Mucosa of stomach (tissue), 1 donor: ENCODE measurements around the gene SERPINB6.
"Not testable (repeated sequence)": the region's sequence is repeated elsewhere in the genome, so short reads cannot be mapped to it uniquely, and the experiment has no call there.

Source experiments
- H3K27me3 ChIP-seq: one replicate; pipeline ENCODE4 v1.7.0; 2013; ENCODE audit warnings: mild to moderate bottlenecking, low read length; ENCODE audit not compliant: control insufficient read depth, insufficient read depth
- H3K36me3 ChIP-seq: one replicate; pipeline ENCODE4 v1.7.0; 2013; ENCODE audit warnings: low read length; ENCODE audit not compliant: control insufficient read depth, insufficient read depth
- H3K4me1 ChIP-seq: one replicate; pipeline ENCODE4 v1.7.0; 2013; ENCODE audit warnings: mild to moderate bottlenecking, low read length; ENCODE audit not compliant: control insufficient read depth, insufficient read depth
- H3K4me3 ChIP-seq: one replicate; pipeline ENCODE4 v1.7.0; 2013; ENCODE audit warnings: low read length
- H3K9ac ChIP-seq: one replicate; pipeline ENCODE4 v1.7.0; 2013; ENCODE audit warnings: mild to moderate bottlenecking, low read length, moderate library complexity
- H3K9me3 ChIP-seq: one replicate; pipeline ENCODE4 v1.7.0; 2013; ENCODE audit warnings: mild to moderate bottlenecking, low read length, moderate library complexity; ENCODE audit not compliant: control insufficient read depth
- donor health status: Pancreatic carcinoma.

SERPINB6 gene

GRCh38 chr6:2998249-2998997 lies 27.1 kb upstream of the SERPINB6 start:
- not testable (repeated sequence) for H3K27me3 ChIP-seq, H3K36me3 ChIP-seq, H3K9me3 ChIP-seq
- Histone ChIP-seq H3K4me3 (peak overlapping the region; percentile 67), H3K9ac (peak overlapping the region; percentile 64), H3K4me1 (peaks cover 10% of the 10 kb centered on the region)

GRCh38 chr6:2993755-2994317 lies 22.5 kb upstream of the SERPINB6 start:
- peaks cover 9% of the 10 kb centered on the region for H3K4me1 ChIP-seq
- H3K9me3 ChIP-seq = no peaks in the 10 kb centered on the region
- H3K4me3 ChIP-seq = no peak overlapping the region
- no peaks in the 10 kb centered on the region for H3K36me3 ChIP-seq
- H3K9ac ChIP-seq = no peak overlapping the region
- H3K27me3 ChIP-seq = no peaks in the 10 kb centered on the region

- no peak overlapping the region for H3K9ac ChIP-seq
- no peak overlapping the region for H3K4me3 ChIP-seq
- peaks cover 13% of the 10 kb centered on the region for H3K4me1 ChIP-seq
- H3K27me3 ChIP-seq = no peaks in the 10 kb centered on the region
- H3K9me3 ChIP-seq = no peaks in the 10 kb centered on the region
- no peaks in the 10 kb centered on the region for H3K36me3 ChIP-seq
Measured at GRCh38 chr6:2992330-2992979, 21.1 kb upstream of the SERPINB6 start.

- H3K36me3 ChIP-seq = no peaks in the 10 kb centered on the region
- no peaks in the 10 kb centered on the region for H3K9me3 ChIP-seq
- H3K4me1 ChIP-seq = peaks cover 27% of the 10 kb centered on the region
- peak overlapping the region; percentile 71 for H3K4me3 ChIP-seq
- H3K9ac ChIP-seq = peak overlapping the region; percentile 87
- H3K27me3 ChIP-seq = no peaks in the 10 kb centered on the region
Measured at GRCh38 chr6:2990932-2991506, 19.7 kb upstream of the SERPINB6 start.

- H3K9ac ChIP-seq = peak overlapping the region; percentile 87
- H3K9me3 ChIP-seq = no peaks in the 10 kb centered on the region
Measured at GRCh38 chr6:2990248-2990931, 19.0 kb upstream of the SERPINB6 start.

GRCh38 chr6:2989332-2990247 lies 18.2 kb upstream of the SERPINB6 start:
- H3K4me1 ChIP-seq = peaks cover 40% of the 10 kb centered on the region
- peak overlapping the region; percentile 71 for H3K4me3 ChIP-seq
- no peaks in the 10 kb centered on the region for H3K36me3 ChIP-seq
- no peaks in the 10 kb centered on the region for H3K27me3 ChIP-seq
- H3K9me3 ChIP-seq = no peaks in the 10 kb centered on the region
- peak overlapping the region; percentile 87 for H3K9ac ChIP-seq

More at GRCh38 chr6:2990248-2990931, 19.0 kb upstream of the SERPINB6 start:
- Histone ChIP-seq H3K4me3 (peak overlapping the region; percentile 71), H3K36me3 (no peaks in the 10 kb centered on the region), H3K4me1 (peaks cover 33% of the 10 kb centered on the region), H3K27me3 (no peaks in the 10 kb centered on the region)

GRCh38 chr6:2988426-2989331 lies 17.3 kb upstream of the SERPINB6 start:
- H3K4me3 ChIP-seq = peak overlapping the region; percentile 71
- H3K36me3 ChIP-seq = no peaks in the 10 kb centered on the region
- peaks cover 43% of the 10 kb centered on the region for H3K4me1 ChIP-seq
- peak overlapping the region; percentile 87 for H3K9ac ChIP-seq
- no peaks in the 10 kb centered on the region for H3K9me3 ChIP-seq
- H3K27me3 ChIP-seq = no peaks in the 10 kb centered on the region

- Histone ChIP-seq H3K4me3 (peak overlapping the region; percentile 71), H3K4me1 (peaks cover 49% of the 10 kb centered on the region), H3K27me3 (no peaks in the 10 kb centered on the region), H3K9ac (peak overlapping the region; percentile 87), H3K36me3 (no peaks in the 10 kb centered on the region), H3K9me3 (no peaks in the 10 kb centered on the region)
Measured at GRCh38 chr6:2988094-2988425, 16.7 kb upstream of the SERPINB6 start.

GRCh38 chr6:2986722-2987221 lies 15.4 kb upstream of the SERPINB6 start:
- H3K4me3 ChIP-seq = no peak overlapping the region
- H3K4me1 ChIP-seq = peaks cover 61% of the 10 kb centered on the region
- peak overlapping the region; percentile 42 for H3K9ac ChIP-seq
- H3K36me3 ChIP-seq = no peaks in the 10 kb centered on the region
- H3K27me3 ChIP-seq = no peaks in the 10 kb centered on the region
- H3K9me3 ChIP-seq = no peaks in the 10 kb centered on the region

- Histone ChIP-seq H3K4me3 (no peak overlapping the region), H3K9ac (no peak overlapping the region), H3K9me3 (no peaks in the 10 kb centered on the region), H3K4me1 (peaks cover 74% of the 10 kb centered on the region), H3K36me3 (no peaks in the 10 kb centered on the region), H3K27me3 (no peaks in the 10 kb centered on the region)
Measured at GRCh38 chr6:2984738-2985406, 13.5 kb upstream of the SERPINB6 start.
